HCT116 (cell line): ENCODE data around the gene FBXL4. TPM values are rescaled to one million over a fixed set of nuclear protein-coding genes. Genes with fewer than 3 reads are reported as not detected.

ENCODE experiments used
- ATAC-seq: fragments of 200-7000 bp; cut with Tn5 transposase; 2 replicates; pipeline ENCODE4 v1.9.1; 2020; ENCODE audit warnings: mild to moderate bottlenecking, moderate library complexity
- BruUV-seq: library from RNA; stranded (reverse); fragments of 400-500 nt; replicated peaks from 2 replicates; lab custom pipeline; 2021; lab: Mats Ljungman, UMichigan
- CTCF ChIA-PET: fragments of 300-600 bp; sonication (Branson Sonifier 250); formaldehyde crosslinking; loops from one replicate; lab custom pipeline; 2021; ENCODE audit warnings: antibody characterized with exemption; lab: Charles Lee
- POLR2A ChIA-PET: fragments of 300-600, 350-600 bp; sonication (Branson Sonifier 250); formaldehyde crosslinking; loops from one replicate; lab custom pipeline; 2021; ENCODE audit warnings: antibody characterized with exemption; lab: Charles Lee
- RAD21 ChIA-PET, 2 experiments: fragments of 300-600 bp; sonication (Branson Sonifier 250); formaldehyde crosslinking; loops; one replicate each; lab custom pipeline; 2023; ENCODE audit warnings: low total read pairs in 2 of 2; ENCODE audit not compliant: uncharacterized antibody in 2 of 2, unreplicated experiment in 2 of 2, low non-redundant PET in 1 of 2; lab: Charles Lee
- DNase-seq: peaks from one replicate; pipeline ENCODE4 v3.0.0-alpha.2; 2010; ENCODE audit warnings: low read depth, low spot score
- H2AFZ ChIP-seq: fragments of 200-600 bp; shearing (Covaris generic), sonication (generic); 2 replicates; pipeline ENCODE4 v1.6.1; 2017; ENCODE audit warnings: low read depth, mixed run types, mixed read lengths, antibody characterized with exemption, low read length; ENCODE audit not compliant: poor library complexity, severe bottlenecking
- H3K27ac ChIP-seq: 2 replicates; pipeline ENCODE4 v1.5.1; 2012; ENCODE audit warnings: low read depth, low read length
- H3K27me3 ChIP-seq: fragments of 200-600 bp; sonication (generic); 2 replicates; pipeline ENCODE4 v1.6.1; 2016; ENCODE audit warnings: mixed run types, low read length, mixed read lengths; ENCODE audit not compliant: insufficient read depth
- H3K36me3 ChIP-seq, 2 experiments: fragments of 200-500 bp in 1 of 2; fragments of 200-600 bp in 1 of 2; sonication (Bioruptor generic) in 1 of 2; sonication (generic) in 1 of 2; 2 replicates each; pipeline versions ENCODE4 v1.5.1 to v1.6.1; 2014 to 2016; ENCODE audit warnings: low read length in 2 of 2, inconsistent platforms in 1 of 2, mixed read lengths in 1 of 2, mixed run types in 1 of 2; ENCODE audit not compliant: insufficient read depth in 2 of 2, control insufficient read depth in 1 of 2
- H3K4me1 ChIP-seq, 2 experiments: fragments of 200-600 bp in 1 of 2; sonication (generic) in 1 of 2; 2 replicates each; pipeline versions ENCODE4 v1.5.1 to v1.6.1; 2012 to 2017; ENCODE audit warnings: low read length in 2 of 2, inconsistent platforms in 1 of 2, mild to moderate bottlenecking in 1 of 2, mixed read lengths in 1 of 2, mixed run types in 1 of 2, moderate library complexity in 1 of 2; ENCODE audit not compliant: insufficient read depth in 2 of 2, control insufficient read depth in 1 of 2
- H3K4me2 ChIP-seq: fragments of 200-600 bp; sonication (generic); 2 replicates; pipeline ENCODE4 v1.6.1; 2017; ENCODE audit warnings: mixed run types, low read length, mixed read lengths
- H3K4me3 ChIP-seq, 2 experiments: fragments of 200-600 bp in 1 of 2; sonication (generic) in 1 of 2; replicated peaks in 1 of 2; 2 replicates each; pipeline ENCODE4 v1.5.1; 2011 to 2016; ENCODE audit warnings: low read length in 2 of 2, control low read depth in 1 of 2, low read depth in 1 of 2, mild to moderate bottlenecking in 1 of 2, mixed read lengths in 1 of 2, mixed run types in 1 of 2
- H3K79me2 ChIP-seq: fragments of 200-600 bp; sonication (generic); 2 replicates; pipeline ENCODE4 v1.6.1; 2017; ENCODE audit warnings: mild to moderate bottlenecking, mixed run types, low read length, moderate library complexity, mixed read lengths; ENCODE audit not compliant: insufficient read depth
- H3K9ac ChIP-seq: fragments of 200-600 bp; sonication (generic); 2 replicates; pipeline ENCODE4 v1.6.1; 2016; ENCODE audit warnings: low read length, mixed read lengths
- H3K9me2 ChIP-seq: fragments of 200-600 bp; sonication (generic), shearing (Covaris generic); 2 replicates; pipeline ENCODE4 v1.6.1; 2017; ENCODE audit warnings: mixed run types, mild to moderate bottlenecking, moderate library complexity; ENCODE audit not compliant: insufficient read depth
- H3K9me3 ChIP-seq, 2 experiments: fragments of 200-500 bp in 1 of 2; fragments of 200-600 bp in 1 of 2; sonication (Bioruptor generic) in 1 of 2; sonication (generic) in 1 of 2; 2 replicates each; pipeline ENCODE4 v1.6.1; 2014 to 2017; ENCODE audit warnings: low read length in 2 of 2, mixed read lengths in 2 of 2, inconsistent platforms in 1 of 2, low read depth in 1 of 2, mild to moderate bottlenecking in 1 of 2, mixed run types in 1 of 2, moderate library complexity in 1 of 2; ENCODE audit not compliant: control insufficient read depth in 1 of 2, insufficient read depth in 1 of 2
- H4K20me1 ChIP-seq: fragments of 200-600 bp; sonication (generic), shearing (Covaris generic); 2 replicates; pipeline ENCODE4 v1.6.1; 2017; ENCODE audit warnings: mixed run types, mild to moderate bottlenecking, moderate library complexity; ENCODE audit not compliant: insufficient read depth
- CBX3 ChIP-seq: IDR thresholded peaks from 2 replicates; pipeline ENCODE4 v1.6.1; 2012; ENCODE audit warnings: low read depth
- CEBPB ChIP-seq: IDR thresholded peaks from 2 replicates; pipeline ENCODE4 v1.6.1; 2012; ENCODE audit warnings: low read depth
- EGR1 ChIP-seq: IDR thresholded peaks from 2 replicates; pipeline ENCODE4 v1.6.1; 2012; ENCODE audit warnings: low read depth
- ELF1 ChIP-seq: IDR thresholded peaks from 2 replicates; pipeline ENCODE4 v1.6.1; 2012; ENCODE audit warnings: low read depth, borderline replicate concordance
- EZH2phosphoT487 ChIP-seq: fragments of 200-600 bp; IDR thresholded peaks from 2 replicates; pipeline ENCODE4 v1.6.1; 2018; ENCODE audit warnings: antibody characterized with exemption, borderline replicate concordance
- FOSL1 ChIP-seq: IDR thresholded peaks from 2 replicates; pipeline ENCODE4 v1.6.1; 2012; ENCODE audit warnings: low read depth
- JUND ChIP-seq: IDR thresholded peaks from 2 replicates; pipeline ENCODE4 v1.6.1; 2012
- MAX ChIP-seq: IDR thresholded peaks from 2 replicates; pipeline ENCODE4 v1.6.1; 2012
- POLR2A ChIP-seq: IDR thresholded peaks from 2 replicates; pipeline ENCODE4 v1.7.0; 2011; ENCODE audit warnings: borderline replicate concordance; ENCODE audit not compliant: insufficient read depth, insufficient read length; ENCODE audit errors: extremely low read depth
- POLR2AphosphoS5 ChIP-seq: IDR thresholded peaks from 2 replicates; pipeline ENCODE4 v1.6.1; 2011; ENCODE audit warnings: mild to moderate bottlenecking, low read depth, low read length, moderate library complexity
- RAD21 ChIP-seq: IDR thresholded peaks from 2 replicates; pipeline ENCODE4 v1.6.1; 2012; ENCODE audit warnings: low read depth, mild to moderate bottlenecking
- SIN3A ChIP-seq: IDR thresholded peaks from 2 replicates; pipeline ENCODE4 v1.6.1; 2012; ENCODE audit warnings: low read depth
- SP1 ChIP-seq: IDR thresholded peaks from 2 replicates; pipeline ENCODE4 v1.6.1; 2012; ENCODE audit warnings: low read depth
- SRF ChIP-seq: IDR thresholded peaks from 2 replicates; pipeline ENCODE4 v1.6.1; 2012; ENCODE audit warnings: low read depth
- TCF7L2 ChIP-seq: IDR thresholded peaks from 2 replicates; pipeline ENCODE4 v1.7.0; 2011; ENCODE audit warnings: borderline replicate concordance, inconsistent platforms; ENCODE audit not compliant: insufficient read depth, insufficient read length; ENCODE audit errors: extremely low read depth
- YY1 ChIP-seq: IDR thresholded peaks from 2 replicates; pipeline ENCODE4 v1.6.1; 2011; ENCODE audit warnings: low read length, low read depth, moderate library complexity, mild to moderate bottlenecking; ENCODE audit not compliant: insufficient replicate concordance; ENCODE audit errors: extremely low read depth
- ZFX ChIP-seq: fragments of 450-650 bp; IDR thresholded peaks from 2 replicates; pipeline ENCODE4 v1.6.1; 2017
- ZNF274 ChIP-seq: fragments of 200-500 bp; sonication (Bioruptor generic); IDR thresholded peaks from 2 replicates; pipeline ENCODE4 v1.6.1; 2014; ENCODE audit warnings: mild to moderate bottlenecking, low read depth, low read length, inconsistent platforms
- intact Hi-C: fragments of 100-400 bp; cut with micrococcal nuclease; formaldehyde crosslinking; loops from 2 replicates; pipeline ENCODE4 v1.10.0; 2022
- total RNA-seq: library from RNA; stranded (reverse); gene quantifications from one replicate; pipeline ENCODE4 v1.2.1, GENCODE V29; 2021; ENCODE audit not compliant: unreplicated experiment
- TF ChIP-seq, protein P1 (sequence below): IDR thresholded peaks from 2 replicates; pipeline ENCODE4 v1.6.1; 2012; ENCODE audit warnings: low read depth

FBXL4 gene
- total RNA-seq, 1 experiment from 2014 or later: 15.7 TPM

GRCh38 chr6:98824902-98825599, 122.7 kb downstream of the FBXL4 start:
- H3K9me2 ChIP-seq: 0 out of 2 replicates have a peak, but pooled peaks cover 4% of the 10 kb centered on the region
- ChIA-PET CTCF (no interaction called here), RAD21 (no interaction called here), POLR2A (no interaction called here)
- no peaks in the 10 kb centered on the region for H3K4me1 ChIP-seq
- no peak for TF ChIP-seq ZFX
- TF ChIP-seq ELF1: no peak
- TF ChIP-seq ZNF274: no peak
- TF ChIP-seq SRF: no peak
- TF ChIP-seq EZH2phosphoT487: no peak
- no peak for TF ChIP-seq POLR2AphosphoS5
- no peak for TF ChIP-seq MAX
- TF ChIP-seq JUND: no peak
- TF ChIP-seq, protein P1, sequence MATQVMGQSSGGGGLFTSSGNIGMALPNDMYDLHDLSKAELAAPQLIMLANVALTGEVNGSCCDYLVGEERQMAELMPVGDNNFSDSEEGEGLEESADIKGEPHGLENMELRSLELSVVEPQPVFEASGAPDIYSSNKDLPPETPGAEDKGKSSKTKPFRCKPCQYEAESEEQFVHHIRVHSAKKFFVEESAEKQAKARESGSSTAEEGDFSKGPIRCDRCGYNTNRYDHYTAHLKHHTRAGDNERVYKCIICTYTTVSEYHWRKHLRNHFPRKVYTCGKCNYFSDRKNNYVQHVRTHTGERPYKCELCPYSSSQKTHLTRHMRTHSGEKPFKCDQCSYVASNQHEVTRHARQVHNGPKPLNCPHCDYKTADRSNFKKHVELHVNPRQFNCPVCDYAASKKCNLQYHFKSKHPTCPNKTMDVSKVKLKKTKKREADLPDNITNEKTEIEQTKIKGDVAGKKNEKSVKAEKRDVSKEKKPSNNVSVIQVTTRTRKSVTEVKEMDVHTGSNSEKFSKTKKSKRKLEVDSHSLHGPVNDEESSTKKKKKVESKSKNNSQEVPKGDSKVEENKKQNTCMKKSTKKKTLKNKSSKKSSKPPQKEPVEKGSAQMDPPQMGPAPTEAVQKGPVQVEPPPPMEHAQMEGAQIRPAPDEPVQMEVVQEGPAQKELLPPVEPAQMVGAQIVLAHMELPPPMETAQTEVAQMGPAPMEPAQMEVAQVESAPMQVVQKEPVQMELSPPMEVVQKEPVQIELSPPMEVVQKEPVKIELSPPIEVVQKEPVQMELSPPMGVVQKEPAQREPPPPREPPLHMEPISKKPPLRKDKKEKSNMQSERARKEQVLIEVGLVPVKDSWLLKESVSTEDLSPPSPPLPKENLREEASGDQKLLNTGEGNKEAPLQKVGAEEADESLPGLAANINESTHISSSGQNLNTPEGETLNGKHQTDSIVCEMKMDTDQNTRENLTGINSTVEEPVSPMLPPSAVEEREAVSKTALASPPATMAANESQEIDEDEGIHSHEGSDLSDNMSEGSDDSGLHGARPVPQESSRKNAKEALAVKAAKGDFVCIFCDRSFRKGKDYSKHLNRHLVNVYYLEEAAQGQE: no peak
- no peak for TF ChIP-seq EGR1
- no peak for TF ChIP-seq TCF7L2
- TF ChIP-seq FOSL1: no peak
- TF ChIP-seq CEBPB: no peak
- TF ChIP-seq RAD21: no peak
- no peak for TF ChIP-seq POLR2A
- TF ChIP-seq CBX3: no peak
- TF ChIP-seq SIN3A: no peak
- no peak for TF ChIP-seq SP1
- no peak for TF ChIP-seq YY1
- H3K27me3 ChIP-seq: peaks cover 10% of the 10 kb centered on the region
- H4K20me1 ChIP-seq: no peaks in the 10 kb centered on the region
- H3K9me3 ChIP-seq: no peaks in the 10 kb centered on the region
- ATAC-seq (no peak), DNase-seq (no peak)
- H3K4me3 ChIP-seq: no peak overlapping the region
- no peaks in the 10 kb centered on the region for H3K79me2 ChIP-seq
- no peak overlapping the region for H2AFZ ChIP-seq
- no peak overlapping the region for H3K9ac ChIP-seq
- H3K36me3 ChIP-seq: no peaks in the 10 kb centered on the region
- H3K4me2 ChIP-seq: no peak overlapping the region
- intact Hi-C loops: no loop called here
- no TSS peak for BruUV-seq
- no peak overlapping the region for H3K27ac ChIP-seq
